ENCODE measurements around the gene LBR.

LBR gene

DNA sequence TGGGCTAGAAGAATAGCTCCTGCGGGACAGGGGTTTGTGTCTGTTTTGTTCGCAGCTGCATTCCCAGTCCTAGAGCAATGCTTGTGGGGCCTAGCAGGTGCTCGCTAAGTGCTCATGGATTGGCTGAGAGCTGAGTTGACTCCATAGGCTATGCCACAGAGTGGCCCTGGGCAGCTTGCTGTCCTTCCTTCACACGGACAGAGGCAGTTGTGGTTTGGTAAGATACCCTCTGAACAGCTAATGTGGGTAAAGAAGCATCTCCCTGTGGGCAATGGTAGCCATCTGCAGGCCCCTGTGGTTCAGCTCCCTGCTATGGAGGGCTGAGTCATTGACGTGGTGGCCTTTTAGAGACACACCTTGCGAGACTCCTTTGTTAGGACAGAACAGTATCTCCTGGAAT, 23.5 kb upstream of the LBR start:
- TF ChIP-seq CTCF (IDR thresholded peaks at IDR 0.05; ENCODE audit: insufficient read depth, missing control alignments): no peak
- no peak for FAIRE-seq
- no peak for DNase-seq (ENCODE audit: insufficient read length, low spot score)

- TF ChIP-seq CTCF (IDR thresholded peaks at IDR 0.05; ENCODE audit: insufficient read depth, missing control alignments): no peak
- no peak for DNase-seq (ENCODE audit: insufficient read length, low spot score)
- FAIRE-seq: no peak
Observed at GRCh38 chr1:225450491-225451191, 22.8 kb upstream of the LBR start.

GRCh38 chr1:225449774-225450173, 21.9 kb upstream of the LBR start:
- DNase-seq (ENCODE audit: insufficient read length, low spot score): no peak
- FAIRE-seq: no peak
- TF ChIP-seq CTCF (IDR thresholded peaks at IDR 0.05; ENCODE audit: insufficient read depth, missing control alignments): no peak

GRCh38 chr1:225449261-225449660, 21.4 kb upstream of the LBR start:
- FAIRE-seq: no peak
- no peak for DNase-seq (ENCODE audit: insufficient read length, low spot score)
- TF ChIP-seq CTCF (IDR thresholded peaks at IDR 0.05; ENCODE audit: insufficient read depth, missing control alignments): no peak

GRCh38 chr1:225448146-225448805, 20.4 kb upstream of the LBR start:
- no peak for TF ChIP-seq CTCF (IDR thresholded peaks at IDR 0.05; ENCODE audit: insufficient read depth, missing control alignments)
- no peak for FAIRE-seq

GRCh38 chr1:225447650-225448089, 19.8 kb upstream of the LBR start:
- no peak for TF ChIP-seq CTCF (IDR thresholded peaks at IDR 0.05; ENCODE audit: insufficient read depth, missing control alignments)
- FAIRE-seq (no peak), DNase-seq (ENCODE audit: insufficient read length, low spot score) (no peak)

More at GRCh38 chr1:225448146-225448805, 20.4 kb upstream of the LBR start:
- no peak for DNase-seq (ENCODE audit: insufficient read length, low spot score)
